ENCODE measurements around the gene PDF. TPM values are rescaled to one million over a fixed set of nuclear protein-coding genes. Genes with fewer than 3 reads are reported as not detected.

The PDF gene
- total RNA-seq, 1 experiment from 2014 or later = 32.4 TPM

- ChIA-PET CTCF (no interaction called here), POLR2A (ENCODE audit: low non-redundant PET) (no interaction called here)
- Histone ChIP-seq H3K27me3 (replicated peaks; ENCODE audit: insufficient read depth, low read depth, low read length, poor library complexity) (no peaks in the 10 kb centered on the region), H3K36me3 (ENCODE audit: insufficient read depth, low read length, poor library complexity, severe bottlenecking) (peaks cover 16% of the 10 kb centered on the region), H3K4me3 (ENCODE audit: low read depth, low read length, poor library complexity, severe bottlenecking) (peak within 1 kb of the TSS; percentile 100), H3K4me1 (ENCODE audit: insufficient read depth, low read length, poor library complexity, severe bottlenecking) (no peaks in the 10 kb centered on the region), H3K27ac (ENCODE audit: low read depth, low read length, poor library complexity, severe bottlenecking) (peak within 1 kb of the TSS; percentile 96), H3K9me3 (ENCODE audit: low read depth, low read length, poor library complexity, severe bottlenecking) (no peaks in the 10 kb centered on the region)
- DNase-seq (ENCODE audit: low spot score) = peak; percentile 97
- intact Hi-C loops (cut with micrococcal nuclease; ENCODE audit: unreplicated experiment) = no loop called here
- TF ChIP-seq CTCF (conservative IDR thresholded peaks at IDR 0.05; ENCODE audit: low read depth, low read length) (peak; percentile 77), EZH2 (IDR thresholded peaks at IDR 0.05; ENCODE audit: borderline replicate concordance, low read depth, low read length, poor library complexity, severe bottlenecking) (no peak)
- no TSS peak for BruUV-seq (replicated peaks)
Measured at GRCh38 chr16:69310653-69311532, 19.5 kb downstream of the PDF start, which contains the start of gene VPS4A. VPS4A (plus strand) TSS chr16:69311350; CDS start chr16:69311512, 162 bp downstream.

- peaks cover under 1% of the 10 kb centered on the region for H3K36me3 ChIP-seq (ENCODE audit: insufficient read depth, low read length, poor library complexity, severe bottlenecking)
- H3K27ac ChIP-seq (ENCODE audit: low read depth, low read length, poor library complexity, severe bottlenecking) = no peak overlapping the region
- ChIA-PET CTCF (no interaction called here), POLR2A (ENCODE audit: low non-redundant PET) (no interaction called here)
- TF ChIP-seq CTCF (conservative IDR thresholded peaks at IDR 0.05; ENCODE audit: low read depth, low read length) (no peak), EZH2 (IDR thresholded peaks at IDR 0.05; ENCODE audit: borderline replicate concordance, low read depth, low read length, poor library complexity, severe bottlenecking) (no peak)
- H3K4me1 ChIP-seq (ENCODE audit: insufficient read depth, low read length, poor library complexity, severe bottlenecking) = no peaks in the 10 kb centered on the region
- H3K27me3 ChIP-seq (replicated peaks; ENCODE audit: insufficient read depth, low read depth, low read length, poor library complexity) = no peaks in the 10 kb centered on the region
- H3K9me3 ChIP-seq (ENCODE audit: low read depth, low read length, poor library complexity, severe bottlenecking) = no peaks in the 10 kb centered on the region
- no peak for DNase-seq (ENCODE audit: low spot score)
- no peak overlapping the region for H3K4me3 ChIP-seq (ENCODE audit: low read depth, low read length, poor library complexity, severe bottlenecking)
- intact Hi-C loops (cut with micrococcal nuclease; ENCODE audit: unreplicated experiment) = no loop called here
- no TSS peak for BruUV-seq (replicated peaks)
Measured at GRCh38 chr16:69309316-69309715, 21.1 kb downstream of the PDF start.

- Histone ChIP-seq H3K36me3 (ENCODE audit: insufficient read depth, low read length, poor library complexity, severe bottlenecking) (peaks cover 8% of the 10 kb centered on the region), H3K4me1 (ENCODE audit: insufficient read depth, low read length, poor library complexity, severe bottlenecking) (no peaks in the 10 kb centered on the region), H3K9me3 (ENCODE audit: low read depth, low read length, poor library complexity, severe bottlenecking) (no peaks in the 10 kb centered on the region), H3K27ac (ENCODE audit: low read depth, low read length, poor library complexity, severe bottlenecking) (no peak overlapping the region), H3K4me3 (ENCODE audit: low read depth, low read length, poor library complexity, severe bottlenecking) (no peak overlapping the region), H3K27me3 (replicated peaks; ENCODE audit: insufficient read depth, low read depth, low read length, poor library complexity) (no peaks in the 10 kb centered on the region)
- no peak for DNase-seq (ENCODE audit: low spot score)
- TF ChIP-seq CTCF (conservative IDR thresholded peaks at IDR 0.05; ENCODE audit: low read depth, low read length) = no peak
- TF ChIP-seq EZH2 (IDR thresholded peaks at IDR 0.05; ENCODE audit: borderline replicate concordance, low read depth, low read length, poor library complexity, severe bottlenecking) = no peak
- no TSS peak for BruUV-seq (replicated peaks)
- CTCF ChIA-PET = no interaction called here
- intact Hi-C loops (cut with micrococcal nuclease; ENCODE audit: unreplicated experiment) = no loop called here
- POLR2A ChIA-PET (ENCODE audit: low non-redundant PET) = no interaction called here
Measured at GRCh38 chr16:69307856-69308255, 22.5 kb downstream of the PDF start.
